Measurements from ENCODE around the gene MYL5. TPM values are rescaled to one million over a fixed set of nuclear protein-coding genes. Genes with fewer than 3 reads are reported as not detected.

MYL5 gene
- total and polyA plus RNA-seq, 10 of the 15 experiments (the other 5 are each of a cell fraction or from before 2014, with no cell fraction given) = 1.2 to 13.8 (median 7.1) TPM

GRCh38 chr4:675036-675882, 917 bp downstream of the MYL5 start (continued):
- no peak for TF ChIP-seq TCF12 (IDR thresholded peaks at IDR 0.05; ENCODE audit: low read depth, low read length)
- TF ChIP-seq MYC (IDR thresholded peaks at IDR 0.05; ENCODE audit: insufficient read depth, insufficient read length, insufficient replicate concordance, low read length, severe bottlenecking) = peak; percentile 4
- 0 out of 2 replicates have a peak, but pooled peaks have one; percentile 2 for TF ChIP-seq EED (IDR thresholded peaks at IDR 0.05; ENCODE audit: low read depth)
- TF ChIP-seq POU2F2 (IDR thresholded peaks at IDR 0.05; ENCODE audit: borderline replicate concordance, low read depth, low read length) = no peak
- no peak for TF ChIP-seq IKZF2 (IDR thresholded peaks at IDR 0.05)
- TF ChIP-seq ZBED1 (IDR thresholded peaks at IDR 0.05; ENCODE audit: borderline replicate concordance) = no peak
- no peak for TF ChIP-seq CHD1 (IDR thresholded peaks at IDR 0.05; ENCODE audit: low read depth, low read length)
- TF ChIP-seq RAD51 (IDR thresholded peaks at IDR 0.05) = no peak
- TF ChIP-seq NFXL1 (IDR thresholded peaks at IDR 0.05; ENCODE audit: borderline replicate concordance) = no peak
- no peak for TF ChIP-seq HSF1 (IDR thresholded peaks at IDR 0.05; ENCODE audit: low read depth, low read length)
- TF ChIP-seq HDGF (IDR thresholded peaks at IDR 0.05) = no peak
- no peak for TF ChIP-seq ZNF274 (IDR thresholded peaks at IDR 0.05; ENCODE audit: insufficient read depth, insufficient read length)
- TF ChIP-seq IKZF1 (conservative IDR thresholded peaks at IDR 0.05) = no peak; the same call in 1 of the 2 replicates
- TF ChIP-seq USF2 (IDR thresholded peaks at IDR 0.05; ENCODE audit: borderline replicate concordance, low read depth, low read length) = no peak

All from GM12878 (cell line).